ENCODE measurements around the gene LHFPL3.

- TF ChIP-seq POLR2AphosphoS5 (IDR thresholded peaks at IDR 0.05) = no peak
- no peak for TF ChIP-seq CTCF (IDR thresholded peaks at IDR 0.05)
- no peak for TF ChIP-seq POLR2A (IDR thresholded peaks at IDR 0.05; ENCODE audit: low read depth)
- no peak for TF ChIP-seq EP300 (IDR thresholded peaks at IDR 0.05)
Measured at GRCh38 chr7:104686286-104686685, 357.9 kb downstream of the LHFPL3 start.

Data from esophagus muscularis mucosa (tissue), 4 donors.